OCI-LY7 (cell line): Measurements from ENCODE around the gene PEMT. TPM values are rescaled to one million over a fixed set of nuclear protein-coding genes. Genes with fewer than 3 reads are reported as not detected.

Experiments
- BruUV-seq: library from RNA; stranded (reverse); fragments of 400-500 nt; replicated peaks from 2 replicates; lab custom pipeline; 2021; lab: Mats Ljungman, UMichigan
- CTCF ChIA-PET: fragments of 300-600 bp; sonication (Branson Sonifier 250); formaldehyde crosslinking; loops from one replicate; lab custom pipeline; 2022; ENCODE audit warnings: antibody characterized with exemption; ENCODE audit not compliant: unreplicated experiment; lab: Charles Lee
- POLR2A ChIA-PET: fragments of 300-600 bp; sonication (Branson Sonifier 250); formaldehyde crosslinking; loops from one replicate; lab custom pipeline; 2022; ENCODE audit warnings: antibody characterized with exemption; lab: Charles Lee
- DNase-seq: peaks from one replicate; pipeline ENCODE4 v3.0.0-alpha.2; 2015; ENCODE audit warnings: low spot score
- H2AFZ ChIP-seq: fragments of 200-600 bp; sonication (generic), shearing (Covaris generic); 2 replicates; pipeline ENCODE4 v1.6.1; 2014; ENCODE audit warnings: mild to moderate bottlenecking, antibody characterized with exemption, low read length, moderate library complexity
- H3K27ac ChIP-seq: fragments of 200-600 bp; sonication (generic); 2 replicates; pipeline ENCODE4 v1.5.1; 2014; ENCODE audit warnings: mixed run types, low read depth, mild to moderate bottlenecking, moderate library complexity, low read length, inconsistent platforms; ENCODE audit not compliant: poor library complexity, severe bottlenecking
- H3K36me3 ChIP-seq: fragments of 200-600 bp; sonication (generic); 2 replicates; pipeline ENCODE4 v1.6.1; 2014; ENCODE audit warnings: mild to moderate bottlenecking, antibody characterized with exemption, low read length, moderate library complexity, mixed read lengths; ENCODE audit not compliant: insufficient read depth
- H3K4me1 ChIP-seq: fragments of 200-600 bp; sonication (generic); 2 replicates; pipeline ENCODE4 v1.5.1; 2014; ENCODE audit warnings: mild to moderate bottlenecking, low read length; ENCODE audit not compliant: insufficient read depth, poor library complexity, severe bottlenecking
- H3K4me2 ChIP-seq: fragments of 200-600 bp; sonication (generic); 2 replicates; pipeline ENCODE4 v1.6.1; 2014; ENCODE audit warnings: mild to moderate bottlenecking, low read length
- H3K4me3 ChIP-seq: fragments of 200-600 bp; sonication (generic); 2 replicates; pipeline ENCODE4 v1.5.1; 2014; ENCODE audit warnings: mild to moderate bottlenecking, low read depth, low read length; ENCODE audit not compliant: poor library complexity, severe bottlenecking
- H3K79me2 ChIP-seq: fragments of 200-600 bp; sonication (generic); 2 replicates; pipeline ENCODE4 v1.6.1; 2016; ENCODE audit warnings: low read depth, mild to moderate bottlenecking, low read length, moderate library complexity, mixed read lengths; ENCODE audit not compliant: insufficient read depth
- H3K9me2 ChIP-seq: fragments of 200-600 bp; sonication (generic); 2 replicates; pipeline ENCODE4 v1.6.1; 2016; ENCODE audit warnings: mild to moderate bottlenecking, low read length, mixed read lengths; ENCODE audit not compliant: insufficient read depth
- H3K9me3 ChIP-seq: fragments of 200-600 bp; sonication (generic); 2 replicates; pipeline ENCODE4 v1.6.1; 2014; ENCODE audit warnings: mild to moderate bottlenecking, mixed run types, low read length, mixed read lengths
- H4K20me1 ChIP-seq: fragments of 200-600 bp; sonication (generic); 2 replicates; pipeline ENCODE4 v1.6.1; 2014; ENCODE audit warnings: mild to moderate bottlenecking, antibody characterized with exemption, low read length, moderate library complexity, mixed read lengths; ENCODE audit not compliant: insufficient read depth
- CTCF ChIP-seq: fragments of 200-600 bp; sonication (generic); conservative IDR thresholded peaks from 2 replicates; pipeline ENCODE4 v1.5.1; 2014; ENCODE audit warnings: mild to moderate bottlenecking, antibody characterized with exemption, low read length, moderate library complexity, mixed read lengths
- EZH2phosphoT487 ChIP-seq: fragments of 200-600 bp; sonication (generic); IDR thresholded peaks from 2 replicates; pipeline ENCODE4 v1.6.1; 2018; ENCODE audit warnings: low read depth, borderline replicate concordance, mild to moderate bottlenecking, mixed run types, antibody characterized with exemption, low read length, moderate library complexity, mixed read lengths
- intact Hi-C: fragments of 100-400 bp; cut with micrococcal nuclease; formaldehyde crosslinking; loops from one replicate; pipeline ENCODE4 v1.10.0; 2022; ENCODE audit not compliant: unreplicated experiment
- total RNA-seq, 2 experiments: library from RNA; depleted of rRNA in 1 of 2; stranded (reverse); fragments of >200 nt in 1 of 2; shearing (Covaris generic) in 1 of 2; gene quantifications; 2 replicates each; pipeline ENCODE4 v1.2.3, GENCODE V29; 2014 to 2022

Gene PEMT
- total RNA-seq, 2 experiments from 2014 or later = 27.3 to 53.5 TPM

- H3K9me3 ChIP-seq = no peaks in the 10 kb centered on the region
- intact Hi-C loops = no loop called here
- DNase-seq = no peak
- peaks cover 51% of the 10 kb centered on the region for H3K36me3 ChIP-seq
- H3K27ac ChIP-seq = no peak overlapping the region
- H3K4me2 ChIP-seq = no peak overlapping the region
- H4K20me1 ChIP-seq = peaks cover 3% of the 10 kb centered on the region; the same call in 1 of the 2 replicates
- H3K4me3 ChIP-seq = no peak overlapping the region
- H3K79me2 ChIP-seq = no peaks in the 10 kb centered on the region
- no peaks in the 10 kb centered on the region for H3K9me2 ChIP-seq
- CTCF ChIA-PET = interaction anchor here (0.6 kb wide), 1 partner anchor 15 kb away, joined by 3 read pairs; no protein-coding TSS in a partner anchor
- no peak for TF ChIP-seq EZH2phosphoT487
- no peak for TF ChIP-seq CTCF
- no TSS peak for BruUV-seq
- POLR2A ChIA-PET = no interaction called here
- no peak overlapping the region for H2AFZ ChIP-seq
- peaks cover 8% of the 10 kb centered on the region for H3K4me1 ChIP-seq
These were observed 99.4 kb downstream of the PEMT start for GRCh38 chr17:17492085-17492484.

- Histone ChIP-seq H3K36me3 (peaks cover 51% of the 10 kb centered on the region), H3K9me3 (no peaks in the 10 kb centered on the region), H4K20me1 (peaks cover 3% of the 10 kb centered on the region; the same call in 1 of the 2 replicates), H3K4me3 (no peak overlapping the region), H3K79me2 (no peaks in the 10 kb centered on the region), H3K4me2 (no peak overlapping the region), H2AFZ (no peak overlapping the region), H3K4me1 (peaks cover 4% of the 10 kb centered on the region), H3K27ac (no peak overlapping the region), H3K9me2 (no peaks in the 10 kb centered on the region)
- intact Hi-C loops = no loop called here
- TF ChIP-seq EZH2phosphoT487 = no peak
- no peak for TF ChIP-seq CTCF
- BruUV-seq = no TSS peak
- DNase-seq = no peak
- ChIA-PET CTCF (no interaction called here), POLR2A (no interaction called here)
These were observed 99.9 kb downstream of the PEMT start for GRCh38 chr17:17491546-17491988.

GRCh38 chr17:17491031-17491471 is 100.5 kb downstream of the PEMT start:
- H3K4me2 ChIP-seq = no peak overlapping the region
- H3K27ac ChIP-seq = no peak overlapping the region
- H3K79me2 ChIP-seq = no peaks in the 10 kb centered on the region
- ChIA-PET CTCF (no interaction called here), POLR2A (no interaction called here)
- no peak overlapping the region for H3K4me3 ChIP-seq
- H4K20me1 ChIP-seq = peaks cover 3% of the 10 kb centered on the region; the same call in 1 of the 2 replicates
- no peaks in the 10 kb centered on the region for H3K9me3 ChIP-seq
- no peak for DNase-seq
- H3K36me3 ChIP-seq = peaks cover 51% of the 10 kb centered on the region
- no peaks in the 10 kb centered on the region for H3K4me1 ChIP-seq
- TF ChIP-seq EZH2phosphoT487 = no peak
- no peak for TF ChIP-seq CTCF
- H3K9me2 ChIP-seq = no peaks in the 10 kb centered on the region
- BruUV-seq = no TSS peak
- intact Hi-C loops = no loop called here
- no peak overlapping the region for H2AFZ ChIP-seq
